Aorta (tissue), 5 donors: ENCODE data around the gene UGDH. TPM values are rescaled to one million over a fixed set of nuclear protein-coding genes. Genes with fewer than 3 reads are reported as not detected.
A peak's percentile ranks its signal among the peaks of the same experiment; 100 is the strongest.

ENCODE experiments used
- ATAC-seq: fragments of 200-7000 bp; cut with Tn5 transposase; one replicate; pipeline ENCODE4 v1.9.1; 2022; ENCODE audit warnings: moderate library complexity; ENCODE audit not compliant: low FRiP score
- DNase-seq, 2 donors: peaks; one replicate each; pipeline ENCODE4 v3.0.0-alpha.2; 2020
- H3K27ac ChIP-seq, 2 donors: one replicate each; pipeline ENCODE4 v1.5.1; 2013; ENCODE audit warnings: low read length in 2 of 2, mild to moderate bottlenecking in 2 of 2, moderate library complexity in 2 of 2, control low read depth in 1 of 2, inconsistent platforms in 1 of 2, low read depth in 1 of 2
- H3K27me3 ChIP-seq, 2 donors: one replicate each; pipeline ENCODE4 v1.6.1; 2013; ENCODE audit warnings: control low read depth in 1 of 2, low read length in 1 of 2, mild to moderate bottlenecking in 1 of 2, moderate library complexity in 1 of 2; ENCODE audit not compliant: insufficient read depth in 2 of 2, control insufficient read depth in 1 of 2
- H3K36me3 ChIP-seq, 2 donors: one replicate each; pipeline ENCODE4 v1.6.1; 2013; ENCODE audit warnings: control low read depth in 1 of 2, low read length in 1 of 2, mild to moderate bottlenecking in 1 of 2; ENCODE audit not compliant: insufficient read depth in 2 of 2, control insufficient read depth in 1 of 2
- H3K4me1 ChIP-seq, 2 donors: one replicate each; pipeline ENCODE4 v1.6.1; 2013; ENCODE audit warnings: low read length in 2 of 2, control low read depth in 1 of 2, mild to moderate bottlenecking in 1 of 2, moderate library complexity in 1 of 2; ENCODE audit not compliant: insufficient read depth in 2 of 2, control insufficient read depth in 1 of 2
- H3K4me3 ChIP-seq, 2 donors: one replicate each; pipeline ENCODE4 v1.5.1; 2013; ENCODE audit warnings: low read length in 2 of 2, control low read depth in 1 of 2, mild to moderate bottlenecking in 1 of 2
- H3K9me3 ChIP-seq: one replicate; pipeline ENCODE4 v1.6.1; 2013; ENCODE audit warnings: mild to moderate bottlenecking, low read length; ENCODE audit not compliant: control insufficient read depth
- WGBS, 2 donors: extraction: QIAGEN DNeasy Blood & Tissue Kit; methylation state at CpG; one replicate each; pipeline ENCODE4 v1.1.7; 2013; 5-methylcytosine and 5-hydroxymethylcytosine counted together
- intact Hi-C, 2 donors: fragments of 100-400 bp; cut with DNase I; formaldehyde crosslinking; loops; one replicate each; pipeline versions ENCODE4 v1.14.2 to v1.15.0; 2022
- long read RNA-seq, 2 donors: library from polyadenylated mRNA; unstranded; transcript quantifications; one replicate each; pipeline ENCODE4 v2.0.0, GENCODE V29; 2020 to 2021
- polyA plus RNA-seq, 2 donors: library from polyadenylated mRNA; stranded (reverse); fragments of 200-250 nt; gene quantifications; one replicate each; pipeline ENCODE4 v1.2.3, GENCODE V29; 2013
- total RNA-seq, 2 donors: library from RNA; stranded (reverse); fragmentation: NEBNext Ultra II Directional; extraction: Animal tissue kit (Norgen Biotek cat#: 25700); gene quantifications; one replicate each; pipeline ENCODE4 v1.2.1, GENCODE V29; 2021
- donor health status: healthy with polysubstance abuse.
- donor health status: Bipolar disorder and iron deficiency.
- donor health status: DM: no; HTN: no; CAD: no.
- donor health status: DM: no; HTN: no; CAD: no.
- donor health status: DM: yes; HTN: yes; CAD: no.

The UGDH gene
- total RNA-seq (100 to 1,000 TPM in 1 of 2 donors, 10 to 100 TPM in 1; 83.3 to 116 TPM), polyA plus RNA-seq (10 to 100 TPM; 16.8 to 25.2 TPM)
- long read RNA-seq, donor 1, transcript UGDH-201 (12 exons, 3,216 nt): major isoform, 222 of 302 reads
- long read RNA-seq, donor 1, transcript UGDH-202 (11 exons, 2,826 nt): minor isoform, 5 of 302 reads
- long read RNA-seq, donor 1, partial matches to known transcripts: 17 of 302 reads
- long read RNA-seq, donor 1, other reads (novel, unspliced or antisense): 56 of 302 reads
- long read RNA-seq, donor 2, transcript UGDH-201 (12 exons, 3,216 nt): major isoform, 65 of 77 reads
- long read RNA-seq, donor 2, partial matches to known transcripts: 6 of 77 reads
- long read RNA-seq, donor 2, other reads (novel, unspliced or antisense): 5 of 77 reads

- peak; percentile 98 for DNase-seq
- H3K27ac ChIP-seq: peak within 1 kb of the TSS; percentile 87 to 91
- intact Hi-C loops: loop anchor here (1.0 to 5.0 kb wide), 4 partner anchors 55 to 112 kb away; partner anchors contain the start of gene SMIM14 (in 1 of the 2)
Observed at GRCh38 chr4:39527296-39528060, at the start of gene UGDH. Gene UGDH, minus strand, starts transcription at chr4:39527439. Its CDS starts 5,927 bp downstream, at chr4:39521512.

DNA sequence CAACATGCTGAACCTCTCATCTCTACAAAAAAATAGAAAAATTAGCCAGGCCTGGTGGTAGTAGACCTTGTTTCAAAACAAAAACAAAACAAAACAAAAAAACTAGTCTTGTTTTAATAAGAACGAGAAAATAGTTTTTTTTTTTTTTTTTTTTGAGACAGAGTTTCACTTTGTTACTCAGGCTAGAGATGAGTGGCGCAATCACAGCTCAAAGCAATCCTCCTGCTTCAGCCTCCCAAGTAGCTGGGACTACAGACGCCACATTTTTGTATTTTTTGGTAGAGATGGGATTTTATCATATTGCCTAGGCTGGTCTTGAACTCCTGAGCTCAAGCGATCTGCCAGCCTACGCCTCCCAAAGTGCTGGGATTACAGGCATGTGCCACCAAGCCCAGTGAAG is 47.7 kb upstream of the UGDH start:
- no peaks in the 10 kb centered on the region for H3K9me3 ChIP-seq
- no peak overlapping the region for H3K27ac ChIP-seq
- WGBS, 2 donors: 94 to 96% methylated on average over 5 of the region's 5 CpGs
- H3K36me3 ChIP-seq: peaks cover 0 to 2% of the 10 kb centered on the region in 2 donors
- intact Hi-C loops: no loop called here
- ATAC-seq: no peak
- H3K27me3 ChIP-seq: no peaks in the 10 kb centered on the region
- no peak overlapping the region for H3K4me3 ChIP-seq
- H3K4me1 ChIP-seq: peaks cover 0 to 2% of the 10 kb centered on the region in 2 donors
- no peak for DNase-seq

More at GRCh38 chr4:39527296-39528060, at the start of gene UGDH:
- peak; percentile 99 for ATAC-seq
- H3K27me3 ChIP-seq: no peaks in the 10 kb centered on the region
- 0% methylated on average over 66 to 73 of the region's 73 CpGs for WGBS, 2 donors
- no peaks in the 10 kb centered on the region for H3K4me1 ChIP-seq
- H3K9me3 ChIP-seq: no peaks in the 10 kb centered on the region
- no peaks in the 10 kb centered on the region for H3K36me3 ChIP-seq
- H3K4me3 ChIP-seq: peak within 1 kb of the TSS; percentile 56 to 92

DNA sequence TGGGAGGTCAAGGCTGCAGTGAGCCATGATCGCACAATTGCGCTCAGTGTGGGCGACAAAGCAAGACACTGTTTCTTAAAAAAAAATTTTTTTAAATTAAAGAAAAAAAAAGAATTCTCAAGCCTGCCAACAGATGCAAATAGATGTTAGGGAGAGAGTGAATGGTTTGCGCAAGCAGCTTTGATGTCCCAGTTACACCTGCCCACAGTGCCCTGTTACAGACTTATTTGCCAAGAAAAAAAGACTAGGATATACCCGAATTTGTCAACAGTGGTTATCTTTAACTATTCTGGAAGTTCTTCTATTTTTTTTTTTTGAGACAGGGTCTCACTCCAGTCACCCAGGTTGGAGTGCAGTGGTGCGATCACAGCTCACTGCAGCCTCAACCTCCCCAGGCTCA is 44.3 kb upstream of the UGDH start:
- intact Hi-C loops: no loop called here
- Histone ChIP-seq H3K4me3 (no peak overlapping the region), H3K4me1 (peaks cover 0 to 2% of the 10 kb centered on the region in 2 donors), H3K27ac (no peak overlapping the region), H3K9me3 (no peaks in the 10 kb centered on the region), H3K27me3 (no peaks in the 10 kb centered on the region), H3K36me3 (peaks cover 0 to 2% of the 10 kb centered on the region in 2 donors)
- DNase-seq (no peak), ATAC-seq (no peak)
- 94 to 95% methylated on average over 6 of the region's 6 CpGs for WGBS, 2 donors

- DNase-seq (no peak), ATAC-seq (no peak)
- Histone ChIP-seq H3K4me1 (peaks cover 0 to 3% of the 10 kb centered on the region in 2 donors), H3K4me3 (no peak overlapping the region), H3K27me3 (no peaks in the 10 kb centered on the region), H3K36me3 (peaks cover 0 to 2% of the 10 kb centered on the region in 2 donors), H3K27ac (no peak overlapping the region), H3K9me3 (no peaks in the 10 kb centered on the region)
- intact Hi-C loops: no loop called here
- 96 to 97% methylated on average over 4 of the region's 4 CpGs for WGBS, 2 donors
Observed at GRCh38 chr4:39571054-39571453, 43.8 kb upstream of the UGDH start.

DNA sequence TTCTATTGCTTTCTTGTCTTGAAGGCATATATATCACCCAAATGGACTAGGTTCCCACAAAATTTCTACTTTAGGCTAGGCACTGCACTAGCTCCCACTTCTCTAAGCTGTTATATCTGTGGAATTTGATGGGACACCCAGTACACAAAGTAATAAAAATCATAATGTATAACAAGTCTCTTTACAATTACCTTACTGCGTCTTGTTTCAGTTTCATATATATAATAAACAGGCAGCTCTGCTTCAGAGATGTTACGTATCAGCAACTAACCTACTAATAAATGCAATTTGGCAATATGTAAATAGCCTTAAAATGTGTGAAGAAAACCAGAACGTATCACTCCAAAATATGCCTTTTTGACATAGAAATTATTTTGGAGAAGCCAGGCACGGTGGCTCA is 42.0 kb upstream of the UGDH start:
- WGBS, 2 donors: 89 to 90% methylated on average over 4 of the region's 4 CpGs
- no peak overlapping the region for H3K4me3 ChIP-seq

DNA sequence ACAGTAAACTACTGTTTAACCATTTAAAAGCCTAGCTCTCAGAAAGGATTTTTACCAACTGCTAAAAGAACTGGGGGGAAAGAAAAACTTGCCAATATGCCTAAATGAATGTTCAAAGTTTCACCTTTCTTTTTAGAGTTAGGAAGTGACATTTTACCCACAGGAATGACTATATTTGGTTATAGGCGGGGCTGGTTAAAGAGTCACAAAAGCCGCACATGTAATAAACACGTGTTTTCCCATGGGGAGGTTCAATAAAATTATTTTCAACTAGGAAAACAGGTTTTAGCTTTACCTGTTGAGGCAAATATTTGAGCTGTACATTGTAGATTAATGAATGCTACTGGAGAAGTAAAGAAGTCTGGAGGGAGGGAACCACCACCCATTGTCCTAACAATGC is 41.6 kb upstream of the UGDH start:
- WGBS, 2 donors: 81 to 84% methylated on average over 3 of the region's 3 CpGs
- peaks cover 0 to 2% of the 10 kb centered on the region in 2 donors for H3K36me3 ChIP-seq

More for the DNA sequence above, 42.0 kb upstream of the UGDH start:
- Histone ChIP-seq H3K4me1 (peaks cover 0 to 5% of the 10 kb centered on the region in 2 donors), H3K27me3 (no peaks in the 10 kb centered on the region), H3K9me3 (no peaks in the 10 kb centered on the region), H3K36me3 (peaks cover 0 to 2% of the 10 kb centered on the region in 2 donors), H3K27ac (no peak overlapping the region)
- DNase-seq (no peak), ATAC-seq (no peak)
- intact Hi-C loops: no loop called here

DNA sequence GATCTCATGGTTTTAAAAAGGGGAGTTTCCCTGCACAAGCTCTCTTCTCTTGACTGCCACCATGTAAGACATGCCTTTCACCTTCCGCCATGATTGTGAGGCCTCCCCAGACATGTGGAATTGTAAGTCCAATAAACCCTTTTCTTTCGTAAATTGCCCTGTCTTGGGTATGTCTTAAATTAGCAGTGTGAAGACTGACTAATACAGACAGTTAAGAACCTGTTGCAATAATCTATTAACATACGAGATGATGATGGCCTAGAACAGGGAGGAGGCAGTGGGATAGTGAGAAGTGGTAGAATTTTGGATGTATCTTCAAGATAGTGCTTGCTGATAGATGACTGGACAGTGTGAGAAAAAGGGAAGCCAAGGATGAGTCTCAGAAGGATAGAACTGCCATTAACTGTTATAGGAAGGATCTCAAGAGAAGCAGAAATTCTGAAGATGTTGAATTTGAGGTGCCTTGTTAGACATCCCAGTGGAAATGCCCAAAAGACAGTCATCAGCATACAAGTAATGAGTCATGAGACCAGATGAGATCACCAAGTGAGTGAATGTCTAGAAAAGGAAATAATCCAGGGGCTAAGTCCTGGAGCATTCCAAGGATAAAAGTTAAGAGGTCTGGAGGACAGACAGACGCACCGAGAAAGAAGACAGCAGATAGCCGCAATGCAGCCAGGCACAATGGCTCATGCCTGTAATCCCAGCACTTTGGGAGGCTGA is 38.8 kb upstream of the UGDH start:
- no peak for ATAC-seq
- no peak overlapping the region for H3K27ac ChIP-seq
- 82% methylated on average over 6 of the region's 6 CpGs for WGBS, 2 donors

More for the DNA sequence above, 41.6 kb upstream of the UGDH start:
- no peaks in the 10 kb centered on the region for H3K9me3 ChIP-seq
- H3K4me1 ChIP-seq: peaks cover 0 to 5% of the 10 kb centered on the region in 2 donors
- DNase-seq (no peak), ATAC-seq (no peak)
- no peaks in the 10 kb centered on the region for H3K27me3 ChIP-seq
- intact Hi-C loops: no loop called here
- H3K4me3 ChIP-seq: no peak overlapping the region
- H3K27ac ChIP-seq: no peak overlapping the region

GRCh38 chr4:39563346-39563847 is 36.2 kb upstream of the UGDH start:
- intact Hi-C loops: no loop called here
- H3K4me1 ChIP-seq: peaks cover 0 to 5% of the 10 kb centered on the region in 2 donors

More for the DNA sequence above, 38.8 kb upstream of the UGDH start:
- intact Hi-C loops: no loop called here
- H3K27me3 ChIP-seq: no peaks in the 10 kb centered on the region
- peaks cover 0 to under 1% of the 10 kb centered on the region in 2 donors for H3K36me3 ChIP-seq
- H3K9me3 ChIP-seq: no peaks in the 10 kb centered on the region
- no peak overlapping the region for H3K4me3 ChIP-seq
- H3K4me1 ChIP-seq: peaks cover 0 to 5% of the 10 kb centered on the region in 2 donors
- DNase-seq: no peak

More at GRCh38 chr4:39563346-39563847, 36.2 kb upstream of the UGDH start:
- no peak for DNase-seq
- WGBS, 2 donors: 91 to 94% methylated on average over 6 of the region's 6 CpGs
- H3K4me3 ChIP-seq: no peak overlapping the region
- H3K36me3 ChIP-seq: no peaks in the 10 kb centered on the region
- no peak for ATAC-seq
- no peaks in the 10 kb centered on the region for H3K9me3 ChIP-seq
- H3K27ac ChIP-seq: no peak overlapping the region
- H3K27me3 ChIP-seq: no peaks in the 10 kb centered on the region
